ENCODE data around the gene DPP4.

Gene DPP4

DNA sequence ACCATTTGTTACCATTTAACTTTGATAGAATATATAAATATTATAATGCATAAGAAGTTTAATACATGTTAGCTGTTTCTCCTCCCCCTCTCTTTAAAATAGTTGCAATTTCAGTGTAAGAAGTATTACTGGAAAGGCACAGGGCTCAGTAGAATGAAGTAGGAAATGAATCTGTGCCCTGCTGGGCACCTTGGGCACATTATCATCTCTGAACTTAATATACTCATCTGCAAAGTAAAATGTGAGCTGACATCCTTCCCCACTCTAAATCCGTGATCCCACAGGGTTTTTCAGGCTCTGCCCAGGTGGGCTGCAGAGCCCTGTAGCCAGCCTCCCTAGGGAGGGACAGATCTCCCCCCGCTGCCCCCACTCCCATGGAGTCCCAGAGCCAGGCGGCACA, 56.8 kb downstream of the DPP4 start:
- DNase-seq (ENCODE audit: low spot score), result no peak

DNA sequence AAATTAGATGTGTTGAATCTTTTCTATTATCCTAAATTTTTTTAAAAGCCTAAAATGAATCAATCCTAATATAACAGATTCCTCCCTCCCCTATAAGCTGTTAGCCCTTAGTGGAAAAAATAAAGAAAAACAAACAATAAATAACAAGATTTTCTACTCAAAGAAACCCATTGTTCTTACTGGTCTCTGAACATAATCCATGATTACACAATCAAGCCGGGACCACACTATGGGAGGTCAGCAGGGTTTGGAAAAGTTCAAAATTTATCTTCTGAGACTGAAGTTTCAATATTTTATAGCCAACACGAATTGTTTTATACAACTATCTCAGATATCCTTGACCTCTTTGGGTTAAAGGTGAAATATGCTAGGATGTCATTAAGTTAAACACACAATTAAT, 57.9 kb downstream of the DPP4 start:
- DNase-seq (ENCODE audit: low spot score), result no peak

DNA sequence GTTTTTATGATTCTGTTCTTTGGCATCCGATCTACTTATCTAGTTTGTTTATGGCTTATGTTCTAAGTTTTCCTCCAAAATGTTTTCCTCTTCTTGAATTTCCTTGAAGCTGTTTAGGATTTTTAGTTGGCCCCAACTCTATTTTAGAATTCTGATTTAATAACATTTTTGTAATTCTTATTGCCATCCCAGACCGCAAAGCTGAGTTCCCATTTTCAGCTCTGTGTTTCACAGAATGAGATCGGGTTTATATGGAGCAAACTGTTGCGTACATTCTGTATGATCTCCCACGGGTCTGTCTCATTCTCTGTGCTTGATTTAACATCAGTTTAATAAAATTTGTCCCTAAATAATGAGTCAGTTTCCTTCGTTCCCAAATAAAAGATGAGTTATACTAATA, 59.3 kb downstream of the DPP4 start:
- DNase-seq (ENCODE audit: low spot score), result no peak

DNA sequence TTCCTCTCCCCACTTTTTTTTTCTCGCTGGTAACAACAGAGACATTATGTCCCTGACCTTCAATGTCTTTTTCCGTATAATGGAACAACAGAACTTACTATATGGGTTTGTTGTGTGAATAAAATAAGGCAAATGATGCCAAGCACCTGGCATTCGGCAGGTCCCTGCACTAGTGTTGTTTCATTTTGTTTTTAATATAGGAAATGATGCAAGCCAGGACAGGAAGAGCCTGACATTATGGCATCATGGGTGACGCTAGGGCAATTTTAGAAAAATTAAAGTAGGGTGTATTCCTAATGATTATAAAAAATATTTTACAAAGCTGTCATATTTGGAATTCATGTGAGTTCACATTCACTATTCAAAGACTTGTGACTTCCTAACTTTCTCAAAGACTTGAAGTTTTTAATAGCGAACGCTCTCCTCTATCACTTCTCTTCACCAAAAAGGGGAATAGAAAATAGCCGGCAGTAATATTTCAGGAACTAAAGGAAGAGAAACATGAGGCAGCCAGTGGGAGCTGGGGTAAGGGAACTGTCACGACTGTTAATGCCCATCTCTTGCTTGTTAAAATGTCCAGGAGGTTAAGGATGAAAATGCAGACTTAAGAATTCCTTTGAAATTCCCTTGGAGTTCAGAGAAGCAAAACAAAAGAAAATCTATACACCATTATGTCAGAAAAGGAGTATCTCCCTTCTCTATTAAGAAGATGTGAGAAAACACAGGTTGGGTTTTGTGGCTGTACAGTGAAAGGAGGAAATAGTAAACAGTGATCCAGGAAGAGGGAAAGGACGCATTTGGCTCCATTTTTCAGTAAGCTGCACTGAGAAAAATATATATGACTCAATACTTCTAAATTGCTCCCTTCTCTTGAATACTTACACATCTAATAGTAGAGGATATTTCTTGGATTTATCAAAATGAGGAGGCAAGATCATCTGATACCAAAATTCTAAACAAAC, 60.2 kb downstream of the DPP4 start:
- DNase-seq (ENCODE audit: low spot score), result no peak

DNA sequence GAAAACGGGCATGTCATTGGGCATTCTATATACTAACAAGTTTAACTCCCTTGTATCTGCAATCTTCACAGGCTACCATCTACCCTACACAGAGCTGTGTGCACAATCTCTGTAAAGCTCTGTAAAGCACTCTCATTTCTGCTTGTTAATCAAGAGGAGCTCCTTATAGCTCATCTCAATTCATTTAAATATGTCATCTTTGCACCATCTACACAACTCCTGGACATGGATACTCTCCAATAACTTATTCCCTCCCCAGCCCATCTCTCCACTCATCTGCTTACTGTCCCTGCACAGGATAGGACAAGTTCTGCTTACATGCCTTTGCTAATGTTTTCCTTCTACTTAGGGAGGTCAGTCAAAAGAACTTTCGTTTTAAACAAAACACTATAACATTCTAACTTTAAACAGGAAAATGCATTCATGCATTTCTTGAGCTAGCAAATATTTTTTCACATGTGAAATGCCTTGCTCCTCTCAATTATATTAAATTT, 61.4 kb downstream of the DPP4 start:
- DNase-seq (ENCODE audit: low spot score), result no peak

DNA sequence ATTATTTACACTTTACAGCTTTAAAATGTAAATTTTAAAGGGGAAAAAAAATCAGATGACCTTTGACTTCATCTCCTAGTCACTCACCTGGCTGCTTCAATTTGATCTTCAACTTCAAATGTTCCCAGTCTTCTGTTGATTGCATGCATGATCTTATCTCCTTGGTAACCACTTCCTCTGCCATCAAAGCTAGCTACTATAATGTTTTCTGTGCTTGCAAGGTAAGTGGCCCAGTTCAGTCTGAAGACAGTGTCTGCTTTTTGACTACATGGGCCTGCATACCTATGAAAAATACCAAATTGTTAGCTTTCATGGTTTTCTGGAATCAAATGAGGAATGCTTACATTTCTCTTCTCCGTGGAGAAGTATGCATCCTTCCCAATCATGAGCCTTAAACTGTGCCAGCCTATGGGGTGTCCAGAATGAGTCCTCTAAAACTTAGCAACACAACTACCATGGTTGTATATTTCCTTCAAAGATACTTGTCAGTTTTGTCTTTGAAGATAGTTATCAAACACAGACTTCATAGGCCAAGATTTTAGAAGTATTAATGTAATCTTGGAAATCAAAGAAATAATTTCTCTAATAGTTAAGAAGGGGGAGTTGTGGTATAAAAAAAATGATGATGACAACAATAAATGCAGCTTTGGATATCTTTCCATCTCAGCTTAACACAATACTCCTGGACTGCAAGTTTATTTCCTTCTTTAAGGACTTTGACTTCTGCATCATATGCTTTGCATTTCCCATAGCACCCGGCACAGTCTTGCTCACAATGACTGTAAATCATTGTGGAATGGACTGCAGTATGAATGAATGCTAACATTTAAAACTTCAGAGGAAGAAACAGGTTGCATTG, 62.1 kb downstream of the DPP4 start:
- DNase-seq (ENCODE audit: low spot score), result no peak

DNA sequence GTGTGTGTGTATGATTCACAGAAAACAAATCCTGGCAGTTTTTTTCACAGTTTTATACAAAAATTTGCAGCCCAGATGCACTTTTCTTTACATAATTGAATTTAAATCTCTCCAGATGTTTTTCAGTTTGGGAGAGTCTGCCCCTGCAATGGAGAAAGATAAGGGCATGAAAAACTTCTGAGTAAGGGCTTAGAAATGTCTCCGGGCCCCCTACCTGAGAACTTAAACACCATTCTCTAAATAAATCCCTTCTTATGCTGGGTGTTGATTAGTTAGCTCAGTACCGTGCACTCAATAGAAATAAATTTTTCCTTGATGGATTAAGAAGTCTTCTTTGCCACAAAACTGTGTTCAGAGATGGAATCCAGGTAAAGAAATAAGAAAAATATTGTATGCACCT, 64.5 kb downstream of the DPP4 start:
- no peak for DNase-seq (ENCODE audit: low spot score)

DNA sequence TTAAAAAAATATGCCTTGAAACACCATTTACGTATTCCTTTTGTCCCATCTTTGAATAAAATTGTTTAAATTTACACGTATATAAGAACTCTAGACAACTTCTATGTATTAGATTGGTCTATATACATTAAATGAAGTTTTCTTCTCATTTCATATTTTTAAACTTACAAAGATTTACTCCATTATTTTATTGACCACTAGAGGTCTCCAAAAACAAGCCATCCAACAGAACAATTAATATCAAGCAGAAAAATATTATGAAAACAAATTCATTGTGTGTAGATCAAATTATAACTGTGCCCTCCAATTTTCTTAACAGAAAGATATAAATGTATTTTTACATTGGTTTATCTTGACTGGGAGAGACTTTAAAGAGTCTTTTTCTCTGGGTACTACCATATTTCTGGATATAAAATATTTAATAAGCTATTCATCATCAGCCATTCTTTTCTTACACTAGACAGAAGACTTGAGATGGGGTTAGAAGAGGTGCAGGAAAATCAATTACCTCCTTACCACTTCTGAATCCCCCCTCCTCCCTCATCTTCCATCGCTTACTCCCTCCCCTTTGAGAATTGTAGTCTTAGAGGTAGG, 66.5 kb downstream of the DPP4 start:
- DNase-seq (ENCODE audit: low spot score), result no peak

DNA sequence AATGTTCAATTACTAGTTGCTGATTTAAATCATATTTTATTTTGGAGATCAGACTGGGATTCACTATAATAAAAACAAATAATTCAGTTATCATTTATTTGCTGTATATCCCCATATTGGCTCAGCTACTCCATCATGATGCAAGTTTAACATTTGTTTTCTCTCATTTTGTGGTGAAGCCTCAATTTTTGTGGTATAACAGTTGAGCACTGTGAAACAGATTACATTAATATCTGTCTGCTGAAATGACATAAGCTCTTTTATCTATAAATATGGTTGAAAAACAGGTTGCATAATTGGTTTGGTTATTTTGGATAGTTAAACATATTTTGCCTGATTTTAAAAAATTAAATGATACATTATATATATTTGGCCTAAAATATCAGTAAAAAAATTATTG, 67.7 kb downstream of the DPP4 start:
- no peak for DNase-seq (ENCODE audit: low spot score)

DNA sequence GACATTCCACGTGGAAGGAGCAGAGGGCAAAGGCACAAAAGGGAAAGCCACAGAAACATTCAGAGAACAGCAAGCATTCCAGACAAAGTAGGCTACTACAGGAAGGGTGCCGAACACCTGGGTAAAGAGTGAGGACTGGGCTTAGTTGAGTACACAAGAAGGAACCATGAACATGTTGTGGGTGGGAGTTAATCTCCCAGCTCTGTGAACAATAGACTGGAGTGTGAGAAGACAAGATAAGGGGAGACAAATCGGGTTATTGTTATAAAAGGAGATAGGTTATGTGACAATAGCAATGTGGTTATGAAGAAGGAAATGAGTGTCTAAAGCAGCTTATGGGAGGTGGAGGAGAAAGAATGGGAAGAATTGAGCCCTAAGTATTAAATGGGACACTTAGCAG, 70.0 kb downstream of the DPP4 start:
- DNase-seq (ENCODE audit: low spot score), result no peak

DNA sequence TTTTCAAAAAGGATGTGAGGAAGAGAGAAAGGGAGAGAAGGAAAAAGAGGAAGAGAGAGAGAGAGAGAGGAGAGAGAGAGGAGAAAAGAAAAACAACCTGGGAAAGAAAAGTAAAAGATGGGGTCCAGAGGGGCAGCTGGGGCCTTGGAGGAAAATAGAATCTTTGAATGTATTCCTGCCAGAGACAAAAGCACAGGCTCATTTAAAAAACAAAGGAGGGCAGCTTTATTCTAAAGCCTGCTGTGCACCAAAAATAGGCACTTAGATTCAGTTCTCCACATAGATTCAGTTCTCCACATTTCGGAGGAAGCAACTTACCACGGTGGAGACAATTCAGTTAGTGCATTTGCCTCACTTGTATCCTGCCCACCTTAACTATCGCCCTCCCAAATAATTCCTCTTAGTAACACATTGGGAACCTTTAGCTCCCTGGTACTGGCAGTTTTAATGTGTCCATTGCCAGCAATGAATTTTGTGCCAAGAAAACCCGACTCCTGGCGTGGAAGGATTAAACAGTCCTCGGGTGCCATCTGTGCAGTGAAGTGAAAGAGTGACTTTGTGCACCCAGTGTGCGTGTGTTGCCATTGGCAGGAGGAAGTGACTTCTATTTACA, 71.3 kb downstream of the DPP4 start:
- peak; percentile 31 for DNase-seq (ENCODE audit: low spot score)

DNA sequence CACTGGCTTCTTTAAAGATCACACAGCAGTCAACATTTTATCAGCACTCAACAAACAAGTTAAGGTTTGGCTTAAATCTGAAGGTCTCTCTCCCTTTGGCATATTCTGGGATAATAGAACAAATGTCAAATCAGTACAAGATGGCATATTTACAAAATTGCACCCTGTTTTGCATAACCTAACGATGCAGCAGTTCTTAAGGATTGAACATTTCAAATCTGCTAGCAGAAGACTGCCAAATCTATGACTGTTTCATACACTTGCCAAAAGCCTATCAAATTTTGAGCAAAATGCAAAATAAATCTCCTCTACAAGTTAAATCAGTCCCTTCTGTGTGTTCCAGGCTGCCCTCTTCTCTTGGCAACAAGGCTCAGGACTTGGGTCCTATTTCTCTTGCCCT, 73.6 kb downstream of the DPP4 start:
- DNase-seq (ENCODE audit: low spot score), result no peak

DNA sequence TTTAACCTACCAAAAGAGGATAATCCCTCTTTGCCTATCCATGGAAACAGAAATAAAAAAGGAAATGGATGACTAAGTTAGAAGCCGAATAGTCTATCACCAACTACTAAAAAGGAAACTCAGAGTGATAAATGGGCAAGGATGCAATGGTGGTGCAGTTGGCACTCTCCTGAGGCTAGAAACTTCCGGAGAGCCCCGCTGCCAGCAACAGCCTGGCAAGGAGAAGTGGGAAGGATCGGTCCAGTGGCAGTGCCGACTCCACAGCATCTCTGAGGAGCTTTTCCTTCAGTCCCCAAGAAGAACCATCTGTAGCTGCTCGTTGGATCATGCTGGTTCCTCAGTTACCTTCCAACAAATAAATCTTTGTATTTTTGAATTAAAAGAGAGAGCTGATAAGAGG, 74.7 kb downstream of the DPP4 start:
- DNase-seq (ENCODE audit: low spot score), result no peak

DNA sequence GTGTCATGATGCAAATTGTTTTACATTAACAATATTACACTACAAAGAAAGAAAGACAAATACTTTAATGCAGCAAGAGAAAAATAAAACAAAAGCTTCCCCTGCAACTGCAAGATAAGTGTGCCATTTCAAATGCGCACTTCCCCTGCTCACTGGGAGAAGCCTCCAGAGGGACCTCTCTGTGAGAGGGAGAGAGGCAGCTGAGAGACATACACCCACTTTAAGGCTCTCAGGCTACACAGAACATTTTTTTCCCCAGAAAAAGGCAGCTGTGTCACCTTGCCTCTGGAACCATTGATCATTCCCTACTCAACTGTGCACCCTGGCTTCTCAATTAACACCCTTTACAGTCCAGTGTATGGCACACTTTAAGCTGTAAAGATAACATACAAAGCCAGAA, 75.2 kb downstream of the DPP4 start:
- DNase-seq (ENCODE audit: low spot score), result no peak

DNA sequence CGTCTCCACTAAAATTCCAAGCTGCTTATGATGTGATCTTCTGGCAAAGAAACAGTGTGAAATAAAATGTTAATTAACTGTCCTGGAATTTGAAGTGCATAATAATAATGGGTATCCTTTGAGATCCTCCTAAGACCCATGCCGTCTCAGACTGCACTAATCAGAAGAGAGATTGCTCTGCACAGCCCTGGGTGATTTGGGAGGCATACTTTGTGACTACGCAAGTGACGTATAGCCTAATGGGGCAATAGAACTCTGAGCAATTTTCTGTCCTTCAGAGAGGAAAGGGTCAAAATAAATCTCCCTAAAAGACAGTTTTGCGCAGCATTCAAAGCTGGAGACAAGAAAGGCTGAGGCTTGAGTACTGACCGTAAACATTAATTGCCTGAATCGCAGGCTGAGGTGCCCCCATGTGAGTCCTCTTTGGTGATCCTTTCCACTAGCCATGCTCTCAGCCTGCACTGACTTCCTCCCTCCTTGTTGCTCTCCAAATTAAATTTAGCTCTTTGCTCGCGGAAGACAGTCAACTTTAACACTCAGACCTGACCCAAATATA, 76.0 kb downstream of the DPP4 start:
- no peak for DNase-seq (ENCODE audit: low spot score)

DNA sequence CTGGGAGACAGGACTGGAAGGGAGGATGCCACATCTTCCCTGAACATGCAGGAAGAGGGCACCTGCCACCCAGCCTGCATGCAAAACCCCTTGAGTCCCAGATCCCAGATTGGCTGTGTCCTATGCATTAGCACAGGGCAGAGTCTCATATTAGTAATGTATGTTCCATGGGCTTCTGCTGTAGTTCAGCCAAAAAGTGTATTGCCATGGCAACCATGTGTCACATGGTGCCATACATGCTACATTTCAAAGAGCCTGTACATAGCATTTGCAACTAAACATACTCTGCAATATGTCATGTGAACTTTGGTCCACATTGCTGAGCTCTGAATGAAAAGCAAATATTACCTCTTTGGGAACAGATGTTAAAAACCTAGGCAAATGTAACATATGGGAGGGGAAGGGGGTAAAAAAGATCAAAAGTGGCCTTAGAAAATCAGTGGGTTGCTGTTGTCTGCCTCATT, 78.4 kb downstream of the DPP4 start:
- no peak for DNase-seq (ENCODE audit: low spot score)

DNA sequence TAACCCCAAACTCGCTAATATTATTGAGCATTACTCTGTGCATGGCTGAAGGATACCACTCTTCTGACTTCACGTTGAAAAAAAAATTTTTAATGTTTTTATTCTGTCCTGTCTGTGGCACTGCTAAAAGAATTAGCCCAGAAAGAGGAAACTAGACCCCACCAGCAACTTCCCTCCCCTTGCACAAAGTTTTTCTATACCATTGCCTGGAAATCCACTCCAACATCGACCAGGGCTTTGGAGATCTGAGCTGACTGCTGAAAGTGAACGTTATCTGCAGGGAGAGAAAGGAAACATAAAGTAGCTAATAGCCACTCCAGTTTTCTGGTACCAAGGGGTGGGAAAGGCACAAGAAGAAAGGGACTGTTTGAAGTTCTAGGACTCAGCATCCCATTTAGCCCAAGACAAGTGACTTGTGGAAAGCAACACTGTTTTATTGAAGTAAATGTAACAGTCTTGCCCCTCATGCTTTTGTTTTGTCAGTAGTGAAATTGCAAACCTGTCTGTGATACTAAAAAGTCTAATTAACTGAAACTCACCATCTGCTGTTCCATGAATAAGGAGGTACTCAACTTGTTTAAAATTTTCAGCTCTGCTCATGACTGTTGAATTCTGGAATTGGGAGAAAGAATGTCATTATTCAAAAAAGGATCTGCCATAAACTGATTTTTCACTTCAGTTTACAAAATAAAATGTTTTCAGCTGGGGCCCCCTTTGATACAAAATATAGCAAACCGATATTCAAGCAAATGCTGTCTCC, 79.1 kb downstream of the DPP4 start:
- no peak for DNase-seq (ENCODE audit: low spot score)

DNA sequence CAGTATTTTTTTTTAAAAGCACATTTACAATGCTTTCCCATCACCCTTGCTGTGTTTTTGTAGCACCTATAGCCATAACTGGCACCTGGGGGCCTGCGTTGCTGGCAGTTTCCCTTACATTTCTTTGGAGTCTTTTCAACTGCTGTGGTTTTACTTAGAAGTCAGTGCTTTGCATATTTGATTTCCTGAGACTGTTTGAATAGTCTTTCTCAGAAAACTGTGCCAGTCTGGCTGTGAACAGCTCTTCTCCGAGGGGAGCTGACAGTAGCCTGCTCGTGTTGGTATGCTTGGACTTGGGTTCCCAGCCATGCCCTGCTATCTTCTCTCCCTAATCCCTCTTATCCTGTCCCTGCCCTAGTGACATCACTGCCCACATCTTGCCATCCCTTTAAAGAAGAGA, 81.5 kb downstream of the DPP4 start:
- no peak for DNase-seq (ENCODE audit: low spot score)

DNA sequence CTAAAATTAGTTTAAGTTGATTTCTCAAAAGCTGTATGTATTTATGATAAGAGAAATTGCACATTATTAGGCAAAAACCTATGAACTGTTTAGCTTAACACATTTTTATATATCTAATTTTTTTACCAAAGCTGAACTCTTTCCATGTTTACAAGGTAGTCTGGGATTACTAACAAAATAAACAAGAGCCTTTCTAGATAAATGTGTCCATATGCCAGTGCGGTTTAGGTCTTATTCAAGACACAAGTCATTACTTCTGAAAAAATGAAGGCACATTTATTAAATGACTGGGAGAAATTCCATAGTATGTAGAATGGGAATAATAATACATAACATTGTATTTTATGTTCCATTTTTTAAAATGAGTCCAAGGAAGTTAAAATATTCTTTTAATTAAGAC, 82.0 kb downstream of the DPP4 start:
- DNase-seq (ENCODE audit: low spot score), result no peak

DNA sequence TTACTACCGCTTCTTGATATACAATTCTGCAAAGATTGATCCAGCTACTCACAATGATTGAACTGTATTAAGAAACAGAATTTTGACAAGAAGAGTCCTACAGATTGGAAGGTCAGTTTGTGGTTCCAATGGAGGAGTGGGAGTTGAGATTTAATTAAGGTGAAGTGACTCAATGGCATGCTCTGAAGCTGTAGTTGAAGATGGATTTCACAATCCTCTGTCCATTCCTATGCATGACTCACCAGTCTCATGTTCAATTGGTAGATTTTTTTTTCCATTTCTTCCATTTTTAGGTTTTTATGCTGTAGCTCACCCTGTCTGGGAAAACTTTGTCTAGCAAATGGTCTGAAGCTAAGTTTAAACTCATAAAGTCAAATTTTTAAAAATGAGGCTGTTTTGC, 83.3 kb downstream of the DPP4 start:
- no peak for DNase-seq (ENCODE audit: low spot score)

DNA sequence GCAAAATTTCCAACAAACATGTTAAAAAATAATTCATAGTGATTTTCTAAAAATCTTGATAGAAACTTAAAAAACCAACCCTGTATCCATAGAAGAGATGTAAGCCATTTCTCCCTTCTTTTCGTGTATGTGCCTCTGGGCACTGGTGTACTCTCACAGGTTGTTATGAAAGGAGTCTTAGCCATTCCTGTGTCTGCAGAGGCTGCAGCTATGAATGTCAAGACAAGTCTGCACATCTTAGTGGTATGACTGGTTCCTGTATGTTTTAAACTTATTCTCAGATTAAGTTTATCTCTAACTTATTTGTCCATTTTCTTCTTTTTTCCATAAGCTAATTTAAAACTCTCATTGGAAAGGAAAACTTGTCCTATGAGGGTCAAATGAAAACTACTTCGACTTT, 84.0 kb downstream of the DPP4 start:
- no peak for DNase-seq (ENCODE audit: low spot score)
